H9 (cell line): Measurements from ENCODE around the gene MICAL3. TPM values are rescaled to one million over a fixed set of nuclear protein-coding genes. Genes with fewer than 3 reads are reported as not detected.

Source experiments
- DNase-seq: peaks from one replicate; pipeline ENCODE4 v3.0.0-alpha.2; 2017
- H2AFZ ChIP-seq: one replicate; pipeline ENCODE4 v1.6.1; 2013; ENCODE audit warnings: mild to moderate bottlenecking, low read length, control low read depth, moderate library complexity
- H2AK5ac ChIP-seq: 2 replicates; pipeline ENCODE4 v1.6.1; 2013; ENCODE audit warnings: low read length, control low read depth, mixed read lengths; ENCODE audit not compliant: insufficient read length
- H2BK120ac ChIP-seq: one replicate; pipeline ENCODE4 v1.6.1; 2013; ENCODE audit warnings: low read depth, mild to moderate bottlenecking, low read length, control low read depth, inconsistent platforms; ENCODE audit not compliant: poor library complexity, severe bottlenecking
- H2BK12ac ChIP-seq: 2 replicates; pipeline ENCODE4 v1.6.1; 2013; ENCODE audit warnings: low read length, control low read depth, mixed read lengths, low read depth; ENCODE audit not compliant: insufficient read length
- H2BK15ac ChIP-seq: 2 replicates; pipeline ENCODE4 v1.6.1; 2013; ENCODE audit warnings: low read depth, low read length, control low read depth
- H2BK20ac ChIP-seq: one replicate; pipeline ENCODE4 v1.6.1; 2013; ENCODE audit warnings: low read depth, mild to moderate bottlenecking, low read length, control low read depth, inconsistent platforms; ENCODE audit not compliant: poor library complexity, severe bottlenecking
- H2BK5ac ChIP-seq: 2 replicates; pipeline ENCODE4 v1.6.1; 2013; ENCODE audit warnings: low read length, control low read depth, mixed read lengths; ENCODE audit not compliant: insufficient read length
- H3K14ac ChIP-seq: 2 replicates; pipeline ENCODE4 v1.6.1; 2013; ENCODE audit warnings: low read length, control low read depth; ENCODE audit not compliant: insufficient read depth
- H3K18ac ChIP-seq: 2 replicates; pipeline ENCODE4 v1.6.1; 2013; ENCODE audit warnings: low read depth, mild to moderate bottlenecking, mixed read lengths, low read length, control low read depth; ENCODE audit not compliant: insufficient read length
- H3K23ac ChIP-seq: 2 replicates; pipeline ENCODE4 v1.6.1; 2013; ENCODE audit warnings: low read length, control low read depth, mixed read lengths, low read depth; ENCODE audit not compliant: insufficient read length
- H3K23me2 ChIP-seq: 2 replicates; pipeline ENCODE4 v1.6.1; 2013; ENCODE audit warnings: low read depth, mild to moderate bottlenecking, mixed read lengths, low read length, control low read depth; ENCODE audit not compliant: insufficient read length, poor library complexity, severe bottlenecking
- H3K27ac ChIP-seq: 2 replicates; pipeline ENCODE4 v1.5.1; 2013; ENCODE audit warnings: low read length, control low read depth, mixed read lengths, low read depth; ENCODE audit not compliant: insufficient read length
- H3K27me3 ChIP-seq: 2 replicates; pipeline ENCODE4 v1.6.1; 2013; ENCODE audit warnings: low read length, control low read depth, inconsistent platforms; ENCODE audit not compliant: insufficient read depth
- H3K4ac ChIP-seq: 2 replicates; pipeline ENCODE4 v1.6.1; 2013; ENCODE audit warnings: low read depth, mild to moderate bottlenecking, control low read depth, inconsistent platforms, low read length, moderate library complexity
- H3K4me1 ChIP-seq: 2 replicates; pipeline ENCODE4 v1.6.1; 2013; ENCODE audit warnings: low read length, control low read depth, inconsistent platforms; ENCODE audit not compliant: insufficient read depth
- H3K4me2 ChIP-seq: 2 replicates; pipeline ENCODE4 v1.6.1; 2013; ENCODE audit warnings: low read length, control low read depth, mixed read lengths; ENCODE audit not compliant: insufficient read length, insufficient read depth
- H3K56ac ChIP-seq: 2 replicates; pipeline ENCODE4 v1.6.1; 2013; ENCODE audit warnings: low read depth, mild to moderate bottlenecking, mixed read lengths, low read length, control low read depth; ENCODE audit not compliant: insufficient read length
- H3K79me1 ChIP-seq: 2 replicates; pipeline ENCODE4 v1.6.1; 2013; ENCODE audit warnings: low read depth, mild to moderate bottlenecking, moderate library complexity, low read length, control low read depth, inconsistent platforms; ENCODE audit not compliant: insufficient read depth, poor library complexity, severe bottlenecking
- H3K79me2 ChIP-seq: 2 replicates; pipeline ENCODE4 v1.6.1; 2013; ENCODE audit warnings: low read length, control low read depth, inconsistent platforms; ENCODE audit not compliant: insufficient read depth
- H3K9ac ChIP-seq: 2 replicates; pipeline ENCODE4 v1.6.1; 2013; ENCODE audit warnings: low read length, control low read depth, mixed read lengths; ENCODE audit not compliant: insufficient read length; ENCODE audit errors: extremely low read depth
- H3K9me3 ChIP-seq: one replicate; pipeline ENCODE4 v1.6.1; 2013; ENCODE audit warnings: low read depth, low read length, inconsistent platforms; ENCODE audit not compliant: control insufficient read depth
- H3T11ph ChIP-seq: one replicate; pipeline ENCODE4 v1.6.1; 2013; ENCODE audit warnings: mild to moderate bottlenecking, low read length, control low read depth, inconsistent platforms
- H4K20me1 ChIP-seq: one replicate; pipeline ENCODE4 v1.6.1; 2013; ENCODE audit not compliant: control insufficient read depth, insufficient read length, insufficient read depth
- H4K5ac ChIP-seq: 2 replicates; pipeline ENCODE4 v1.6.1; 2013; ENCODE audit warnings: low read depth, mild to moderate bottlenecking, mixed read lengths, low read length, control low read depth; ENCODE audit not compliant: insufficient read length
- H4K8ac ChIP-seq: replicated peaks from 2 replicates; pipeline ENCODE4 v1.6.1; 2013; ENCODE audit warnings: low read length, control low read depth, mixed read lengths, low read depth; ENCODE audit not compliant: insufficient read length
- H4K91ac ChIP-seq: 2 replicates; pipeline ENCODE4 v1.6.1; 2013; ENCODE audit warnings: low read depth, mild to moderate bottlenecking, moderate library complexity, mixed read lengths, low read length, control low read depth; ENCODE audit not compliant: insufficient read length
- H3K27ac Mint-ChIP-seq, 3 experiments: 2 replicates in 2 of 3; 3 replicates in 1 of 3; pipeline ENCODE4 v1.8.0; 2020 to 2021; ENCODE audit warnings: mixed read lengths in 3 of 3, mild to moderate bottlenecking in 1 of 3, moderate library complexity in 1 of 3
- H3K27me3 Mint-ChIP-seq: 2 replicates; pipeline ENCODE4 v1.8.0; 2021; ENCODE audit warnings: low read depth, mild to moderate bottlenecking, moderate library complexity, mixed read lengths
- H3K36me3 Mint-ChIP-seq, 3 experiments: 2 replicates in 2 of 3; 3 replicates in 1 of 3; pipeline ENCODE4 v1.8.0; 2020 to 2021; ENCODE audit warnings: low read depth in 3 of 3, mixed read lengths in 3 of 3; ENCODE audit not compliant: insufficient read depth in 1 of 3
- H3K4me1 Mint-ChIP-seq, 2 experiments: 2 replicates each; pipeline ENCODE4 v1.8.0; 2020; ENCODE audit warnings: mixed read lengths in 2 of 2
- H3K4me3 Mint-ChIP-seq, 2 experiments: 2 replicates in 1 of 2; 3 replicates in 1 of 2; pipeline ENCODE4 v1.8.0; 2020 to 2021; ENCODE audit warnings: mild to moderate bottlenecking in 2 of 2, mixed read lengths in 2 of 2, moderate library complexity in 1 of 2
- H3K9me3 Mint-ChIP-seq, 2 experiments: 2 replicates in 1 of 2; 3 replicates in 1 of 2; pipeline ENCODE4 v1.8.0; 2020; ENCODE audit warnings: mild to moderate bottlenecking in 2 of 2, mixed read lengths in 2 of 2, moderate library complexity in 1 of 2
- WGBS: extraction: QIAGEN DNeasy Blood & Tissue Kit; methylation state at CpG from one replicate; pipeline ENCODE4 v1.1.7; 2013; ENCODE audit warnings: missing lambda C conversion rate, low lambda C conversion rate, mixed read lengths; ENCODE audit not compliant: insufficient read length; ENCODE audit errors: extremely low coverage; 5-methylcytosine and 5-hydroxymethylcytosine counted together
- total RNA-seq: library from RNA; stranded (reverse); gene quantifications from 2 replicates; pipeline ENCODE4 v1.2.1, GENCODE V29; 2021
- TF ChIP-seq, protein P1 (sequence below): fragments of 200-600 bp; sonication (generic); conservative IDR thresholded peaks from 3 replicates; pipeline ENCODE4 v1.8.0; 2021; ENCODE audit warnings: antibody characterized with exemption, mild to moderate bottlenecking

Gene MICAL3
- total RNA-seq, 1 experiment from 2014 or later: 50.2 TPM

GRCh38 chr22:17924076-17924475, 100.3 kb downstream of the MICAL3 start:
- Histone ChIP-seq H3K23ac (no peak overlapping the region), H3K9me3 (no peaks in the 10 kb centered on the region), H3K56ac (no peak overlapping the region), H3K9ac (no peak overlapping the region), H3K14ac (no peak overlapping the region), H3K23me2 (peaks cover 5% of the 10 kb centered on the region), H3K27me3 (no peaks in the 10 kb centered on the region), H3K4me1 (peaks cover 16% of the 10 kb centered on the region; the same call in 1 of the 2 replicates), H3T11ph (no peak overlapping the region), H3K4ac (no peak overlapping the region), H2BK120ac (no peak overlapping the region), H4K91ac (no peak overlapping the region), H3K27ac (no peak overlapping the region), H2AK5ac (no peak overlapping the region), H3K79me1 (no peaks in the 10 kb centered on the region), H4K5ac (no peak overlapping the region), H2BK12ac (no peak overlapping the region), H3K4me2 (no peak overlapping the region), H3K79me2 (peaks cover 2% of the 10 kb centered on the region; the same call in 1 of the 2 replicates), H4K20me1 (no peaks in the 10 kb centered on the region), H2AFZ (no peak overlapping the region), H3K18ac (no peak overlapping the region), H2BK20ac (no peak overlapping the region), H4K8ac (no peak overlapping the region), H2BK5ac (no peak overlapping the region), H2BK15ac (no peak overlapping the region)
- H3K9me3 Mint-ChIP-seq: no peaks in the 10 kb centered on the region
- H3K4me1 Mint-ChIP-seq: peaks cover 59 to 75% of the 10 kb centered on the region in 2 experiments
- H3K36me3 Mint-ChIP-seq: no peaks in the 10 kb centered on the region
- no CpG with 5 or more reads among the region's 7 CpGs for WGBS
- H3K27ac Mint-ChIP-seq: no peak overlapping the region
- DNase-seq: no peak
- no peaks in the 10 kb centered on the region; the same call in 1 of the 2 replicates for H3K27me3 Mint-ChIP-seq
- TF ChIP-seq, protein P1, sequence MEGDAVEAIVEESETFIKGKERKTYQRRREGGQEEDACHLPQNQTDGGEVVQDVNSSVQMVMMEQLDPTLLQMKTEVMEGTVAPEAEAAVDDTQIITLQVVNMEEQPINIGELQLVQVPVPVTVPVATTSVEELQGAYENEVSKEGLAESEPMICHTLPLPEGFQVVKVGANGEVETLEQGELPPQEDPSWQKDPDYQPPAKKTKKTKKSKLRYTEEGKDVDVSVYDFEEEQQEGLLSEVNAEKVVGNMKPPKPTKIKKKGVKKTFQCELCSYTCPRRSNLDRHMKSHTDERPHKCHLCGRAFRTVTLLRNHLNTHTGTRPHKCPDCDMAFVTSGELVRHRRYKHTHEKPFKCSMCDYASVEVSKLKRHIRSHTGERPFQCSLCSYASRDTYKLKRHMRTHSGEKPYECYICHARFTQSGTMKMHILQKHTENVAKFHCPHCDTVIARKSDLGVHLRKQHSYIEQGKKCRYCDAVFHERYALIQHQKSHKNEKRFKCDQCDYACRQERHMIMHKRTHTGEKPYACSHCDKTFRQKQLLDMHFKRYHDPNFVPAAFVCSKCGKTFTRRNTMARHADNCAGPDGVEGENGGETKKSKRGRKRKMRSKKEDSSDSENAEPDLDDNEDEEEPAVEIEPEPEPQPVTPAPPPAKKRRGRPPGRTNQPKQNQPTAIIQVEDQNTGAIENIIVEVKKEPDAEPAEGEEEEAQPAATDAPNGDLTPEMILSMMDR: no peak
- H3K4me3 Mint-ChIP-seq: no peak overlapping the region
